ENCODE results near the gene STK24. TPM values are rescaled to one million over a fixed set of nuclear protein-coding genes. Genes with fewer than 3 reads are reported as not detected.
A peak's percentile ranks its signal among the peaks of the same experiment; 100 is the strongest.

STK24 gene
- total RNA-seq, 2 experiments from 2014 or later = 140 to 151 TPM

- POLR2A ChIA-PET = no interaction called here
- CTCF ChIA-PET = interaction anchor here (0.6 to 2.6 kb wide), 3 partner anchors 18 to 204 kb away, joined by 3 to 25 read pairs (median 3); no protein-coding TSS in a partner anchor
- DNase-seq (no peak), ATAC-seq (no peak)
- H3K9me3 Mint-ChIP-seq (ENCODE audit: insufficient read depth) = no peaks in the 10 kb centered on the region
- H3K4me1 Mint-ChIP-seq (ENCODE audit: low read depth) = peaks cover 29% of the 10 kb centered on the region
- H3K27me3 Mint-ChIP-seq (ENCODE audit: low read depth) = no peaks in the 10 kb centered on the region
- peak overlapping the region; percentile 57 for H3K27ac Mint-ChIP-seq
- peaks cover 46% of the 10 kb centered on the region for H3K36me3 Mint-ChIP-seq (ENCODE audit: low read depth)
- H3K4me3 Mint-ChIP-seq = no peak overlapping the region
Observed at GRCh38 chr13:98449273-98449672, 127.6 kb downstream of the STK24 start.

GRCh38 chr13:98448642-98448928 is 128.3 kb downstream of the STK24 start:
- CTCF ChIA-PET = no interaction called here
- ATAC-seq (no peak), DNase-seq (no peak)
- no peaks in the 10 kb centered on the region for H3K27me3 Mint-ChIP-seq (ENCODE audit: low read depth)
- H3K4me3 Mint-ChIP-seq = no peak overlapping the region
- H3K36me3 Mint-ChIP-seq (ENCODE audit: low read depth) = peaks cover 44% of the 10 kb centered on the region
- no peak overlapping the region for H3K27ac Mint-ChIP-seq
- H3K9me3 Mint-ChIP-seq (ENCODE audit: insufficient read depth) = no peaks in the 10 kb centered on the region
- POLR2A ChIA-PET = no interaction called here
- peaks cover 29% of the 10 kb centered on the region for H3K4me1 Mint-ChIP-seq (ENCODE audit: low read depth)

- Mint-ChIP-seq H3K27ac (peak overlapping the region; percentile 36), H3K36me3 (ENCODE audit: low read depth) (peaks cover 40% of the 10 kb centered on the region), H3K4me3 (no peak overlapping the region), H3K9me3 (ENCODE audit: insufficient read depth) (no peaks in the 10 kb centered on the region), H3K27me3 (ENCODE audit: low read depth) (no peaks in the 10 kb centered on the region), H3K4me1 (ENCODE audit: low read depth) (peaks cover 29% of the 10 kb centered on the region)
- DNase-seq (no peak), ATAC-seq (no peak)
- ChIA-PET POLR2A (interaction anchor here (0.6 kb wide), 1 partner anchor 28 kb away, joined by 4 read pairs; no protein-coding TSS in a partner anchor), CTCF (interaction anchor here (3.9 kb wide), 1 partner anchor 205 kb away, joined by 102 read pairs; no protein-coding TSS in a partner anchor)
Observed at GRCh38 chr13:98447881-98448641, 128.8 kb downstream of the STK24 start.

GRCh38 chr13:98447130-98447529 is 129.8 kb downstream of the STK24 start:
- ATAC-seq (no peak), DNase-seq (no peak)
- Mint-ChIP-seq H3K27ac (peak overlapping the region; percentile 30), H3K27me3 (ENCODE audit: low read depth) (no peaks in the 10 kb centered on the region), H3K4me3 (no peak overlapping the region), H3K36me3 (ENCODE audit: low read depth) (peaks cover 32% of the 10 kb centered on the region), H3K4me1 (ENCODE audit: low read depth) (peaks cover 29% of the 10 kb centered on the region), H3K9me3 (ENCODE audit: insufficient read depth) (no peaks in the 10 kb centered on the region)
- CTCF ChIA-PET = interaction anchor here (1.2 to 3.9 kb wide), 3 partner anchors 9 to 206 kb away, joined by 3 to 102 read pairs (median 13); no protein-coding TSS in a partner anchor
- POLR2A ChIA-PET = no interaction called here

GRCh38 chr13:98446234-98446621 is 130.7 kb downstream of the STK24 start:
- Mint-ChIP-seq H3K4me3 (no peak overlapping the region), H3K27ac (peak overlapping the region; percentile 87), H3K4me1 (ENCODE audit: low read depth) (peaks cover 25% of the 10 kb centered on the region), H3K9me3 (ENCODE audit: insufficient read depth) (no peaks in the 10 kb centered on the region), H3K36me3 (ENCODE audit: low read depth) (peaks cover 24% of the 10 kb centered on the region), H3K27me3 (ENCODE audit: low read depth) (no peaks in the 10 kb centered on the region)
- CTCF ChIA-PET = interaction anchor here (0.7 to 3.9 kb wide), 20 partner anchors 10 to 227 kb away, joined by 3 to 102 read pairs (median 4); no protein-coding TSS in a partner anchor
- ATAC-seq (no peak), DNase-seq (no peak)
- POLR2A ChIA-PET = interaction anchor here (1.0 to 1.1 kb wide), 2 partner anchors 129 to 754 kb away, joined by 3 to 4 read pairs; no protein-coding TSS in a partner anchor

GRCh38 chr13:98445340-98446233 is 131.3 kb downstream of the STK24 start:
- no peaks in the 10 kb centered on the region for H3K27me3 Mint-ChIP-seq (ENCODE audit: low read depth)
- ATAC-seq = peak; percentile 93
- H3K9me3 Mint-ChIP-seq (ENCODE audit: insufficient read depth) = no peaks in the 10 kb centered on the region
- peaks cover 19% of the 10 kb centered on the region for H3K4me1 Mint-ChIP-seq (ENCODE audit: low read depth)
- peak; percentile 86 for DNase-seq
- POLR2A ChIA-PET = interaction anchor here (0.7 to 1.1 kb wide), 3 partner anchors 130 to 754 kb away, joined by 3 to 4 read pairs (median 3); no protein-coding TSS in a partner anchor
- CTCF ChIA-PET = interaction anchor here (0.6 to 3.9 kb wide), 45 partner anchors 9 to 398 kb away, joined by 3 to 102 read pairs (median 4); no protein-coding TSS in a partner anchor
- H3K4me3 Mint-ChIP-seq = peak overlapping the region; percentile 34
- peaks cover 21% of the 10 kb centered on the region for H3K36me3 Mint-ChIP-seq (ENCODE audit: low read depth)
- peak overlapping the region; percentile 87 for H3K27ac Mint-ChIP-seq

GRCh38 chr13:98444381-98444780 is 132.5 kb downstream of the STK24 start:
- CTCF ChIA-PET = interaction anchor here (0.8 to 3.9 kb wide), 17 partner anchors 12 to 399 kb away, joined by 3 to 102 read pairs (median 6); no protein-coding TSS in a partner anchor
- Mint-ChIP-seq H3K4me1 (ENCODE audit: low read depth) (peaks cover 16% of the 10 kb centered on the region), H3K27me3 (ENCODE audit: low read depth) (no peaks in the 10 kb centered on the region), H3K27ac (no peak overlapping the region), H3K36me3 (ENCODE audit: low read depth) (peaks cover 18% of the 10 kb centered on the region), H3K4me3 (no peak overlapping the region), H3K9me3 (ENCODE audit: insufficient read depth) (no peaks in the 10 kb centered on the region)
- POLR2A ChIA-PET = interaction anchor here (0.7 kb wide), 1 partner anchor 133 kb away, joined by 3 read pairs; no protein-coding TSS in a partner anchor
- ATAC-seq = no peak
- no peak for DNase-seq

- ChIA-PET POLR2A (no interaction called here), CTCF (interaction anchor here (2.7 kb wide), 1 partner anchor 21 kb away, joined by 20 read pairs; no protein-coding TSS in a partner anchor)
- Mint-ChIP-seq H3K27me3 (ENCODE audit: low read depth) (no peaks in the 10 kb centered on the region), H3K4me3 (no peak overlapping the region), H3K9me3 (ENCODE audit: insufficient read depth) (no peaks in the 10 kb centered on the region), H3K27ac (peak overlapping the region; percentile 6), H3K4me1 (ENCODE audit: low read depth) (peaks cover 16% of the 10 kb centered on the region), H3K36me3 (ENCODE audit: low read depth) (peaks cover 14% of the 10 kb centered on the region)
- no peak for DNase-seq
- ATAC-seq = no peak
Observed at GRCh38 chr13:98443800-98444325, 133.0 kb downstream of the STK24 start.

GRCh38 chr13:98443329-98443728 is 133.6 kb downstream of the STK24 start:
- H3K4me1 Mint-ChIP-seq (ENCODE audit: low read depth) = peaks cover 16% of the 10 kb centered on the region
- POLR2A ChIA-PET = no interaction called here

GRCh38 chr13:98442391-98443230 is 134.3 kb downstream of the STK24 start:
- peaks cover 16% of the 10 kb centered on the region for H3K4me1 Mint-ChIP-seq (ENCODE audit: low read depth)
- peaks cover 5% of the 10 kb centered on the region for H3K36me3 Mint-ChIP-seq (ENCODE audit: low read depth)
- no peak for DNase-seq
- H3K9me3 Mint-ChIP-seq (ENCODE audit: insufficient read depth) = no peaks in the 10 kb centered on the region
- POLR2A ChIA-PET = no interaction called here
- no peak overlapping the region for H3K4me3 Mint-ChIP-seq
- H3K27ac Mint-ChIP-seq = no peak overlapping the region
- CTCF ChIA-PET = interaction anchor here (0.9 kb wide), 1 partner anchor 211 kb away, joined by 3 read pairs; no protein-coding TSS in a partner anchor
- no peaks in the 10 kb centered on the region for H3K27me3 Mint-ChIP-seq (ENCODE audit: low read depth)
- no peak for ATAC-seq

More at GRCh38 chr13:98443329-98443728, 133.6 kb downstream of the STK24 start:
- Mint-ChIP-seq H3K27me3 (ENCODE audit: low read depth) (no peaks in the 10 kb centered on the region), H3K9me3 (ENCODE audit: insufficient read depth) (no peaks in the 10 kb centered on the region), H3K36me3 (ENCODE audit: low read depth) (peaks cover 12% of the 10 kb centered on the region), H3K27ac (peak overlapping the region; percentile 6), H3K4me3 (no peak overlapping the region)
- no peak for DNase-seq
- ATAC-seq = no peak
- CTCF ChIA-PET = interaction anchor here (0.9 kb wide), 1 partner anchor 210 kb away, joined by 3 read pairs; no protein-coding TSS in a partner anchor

Data from activated CD8-positive, alpha-beta T cell treated with anti-CD3 and anti-CD28 coated beads, Interleukin-2, amount 10 ng/mL, durations not matched to agents 7 days and 5 days (primary cell).